ENCODE measurements around the gene NLK. TPM values are rescaled to one million over a fixed set of nuclear protein-coding genes. Genes with fewer than 3 reads are reported as not detected.

The NLK gene
- total and polyA plus RNA-seq, 2 donors (not counting 1 experiment from before 2014, with no cell fraction given): 14.4 to 16.1 TPM

DNA sequence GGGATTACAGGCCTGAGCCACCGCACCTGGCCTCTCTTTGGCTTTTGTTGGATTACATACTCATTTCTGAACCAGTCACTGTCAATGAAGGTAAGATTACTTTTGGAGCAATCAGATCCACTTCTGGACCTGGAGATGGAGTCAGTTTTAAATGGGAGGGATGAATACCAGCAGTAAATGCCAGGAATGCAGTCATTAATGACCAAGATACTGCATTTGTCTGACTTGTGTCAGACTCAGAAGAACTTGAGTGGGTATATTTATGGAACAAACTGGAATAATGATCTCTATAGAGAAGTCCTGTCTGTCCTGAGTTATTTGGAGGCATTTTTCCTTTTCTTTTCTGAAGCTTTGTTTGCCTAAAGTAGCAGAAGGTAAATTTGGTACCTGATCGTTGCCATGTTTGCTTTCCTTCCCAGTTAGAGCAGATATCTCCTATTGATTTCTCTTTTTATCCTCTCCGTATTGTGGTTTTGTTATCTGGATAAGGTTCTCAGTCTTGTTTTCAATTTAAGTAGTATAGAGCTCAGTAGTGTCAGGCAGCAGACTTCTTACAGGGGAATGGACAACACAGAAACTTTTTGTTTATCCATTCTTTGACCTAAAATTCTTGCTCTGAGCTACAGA is 10.7 kb downstream of the NLK start:
- peak in 1 of 2 donors; percentile 47 for DNase-seq (ENCODE audit: low read depth in 2 of 2)
- H3K79me2 ChIP-seq (ENCODE audit: control insufficient read depth, insufficient read depth, low read length): peaks cover 36% of the 10 kb centered on the region

GRCh38 chr17:28053725-28054124 is 11.2 kb downstream of the NLK start:
- no peaks in the 10 kb centered on the region for H4K20me1 ChIP-seq (ENCODE audit: control insufficient read depth, extremely low read depth, insufficient read depth, low read length)
- no peak overlapping the region for H3K4me2 ChIP-seq (ENCODE audit: extremely low read depth, insufficient read depth, low read length)
- no peak overlapping the region for H3K4me3 ChIP-seq (replicated peaks in 1 of 4; ENCODE audit: control extremely low read depth in 1 of 4, insufficient read depth in 1 of 4, low read depth in 3 of 4, low read length in 4 of 4)
- no peak for TF ChIP-seq EZH2 (IDR thresholded peaks at IDR 0.05; ENCODE audit: low read length, missing control alignments)
- TF ChIP-seq, protein P1, sequence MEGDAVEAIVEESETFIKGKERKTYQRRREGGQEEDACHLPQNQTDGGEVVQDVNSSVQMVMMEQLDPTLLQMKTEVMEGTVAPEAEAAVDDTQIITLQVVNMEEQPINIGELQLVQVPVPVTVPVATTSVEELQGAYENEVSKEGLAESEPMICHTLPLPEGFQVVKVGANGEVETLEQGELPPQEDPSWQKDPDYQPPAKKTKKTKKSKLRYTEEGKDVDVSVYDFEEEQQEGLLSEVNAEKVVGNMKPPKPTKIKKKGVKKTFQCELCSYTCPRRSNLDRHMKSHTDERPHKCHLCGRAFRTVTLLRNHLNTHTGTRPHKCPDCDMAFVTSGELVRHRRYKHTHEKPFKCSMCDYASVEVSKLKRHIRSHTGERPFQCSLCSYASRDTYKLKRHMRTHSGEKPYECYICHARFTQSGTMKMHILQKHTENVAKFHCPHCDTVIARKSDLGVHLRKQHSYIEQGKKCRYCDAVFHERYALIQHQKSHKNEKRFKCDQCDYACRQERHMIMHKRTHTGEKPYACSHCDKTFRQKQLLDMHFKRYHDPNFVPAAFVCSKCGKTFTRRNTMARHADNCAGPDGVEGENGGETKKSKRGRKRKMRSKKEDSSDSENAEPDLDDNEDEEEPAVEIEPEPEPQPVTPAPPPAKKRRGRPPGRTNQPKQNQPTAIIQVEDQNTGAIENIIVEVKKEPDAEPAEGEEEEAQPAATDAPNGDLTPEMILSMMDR (conservative IDR thresholded peaks at IDR 0.05 in 1 of 2, IDR thresholded peaks at IDR 0.05 in 1 of 2; ENCODE audit: low read depth in 1 of 2, low read length in 2 of 2): no peak
- no peak overlapping the region for H2AFZ ChIP-seq (ENCODE audit: low read length)
- H3K9me3 ChIP-seq (ENCODE audit: control insufficient read depth, insufficient read depth, low read depth, low read length): no peaks in the 10 kb centered on the region
- H3K4me1 ChIP-seq (ENCODE audit: control insufficient read depth, extremely low read depth, insufficient read depth, low read length): peaks cover 4% of the 10 kb centered on the region
- H3K79me2 ChIP-seq (ENCODE audit: control insufficient read depth, insufficient read depth, low read length): peaks cover 33% of the 10 kb centered on the region
- DNase-seq (ENCODE audit: low read depth in 2 of 2): no peak
- no peak overlapping the region for H3K27ac ChIP-seq (ENCODE audit: insufficient read depth, low read length)
- no peaks in the 10 kb centered on the region for H3K36me3 ChIP-seq (ENCODE audit: control insufficient read depth, insufficient read depth, low read length)
- H3K9ac ChIP-seq (ENCODE audit: insufficient read depth, low read length): no peak overlapping the region
- no peaks in the 10 kb centered on the region for H3K27me3 ChIP-seq (ENCODE audit: control insufficient read depth, insufficient read depth, low read length)

More for the DNA sequence above, 10.7 kb downstream of the NLK start:
- no peak overlapping the region for H2AFZ ChIP-seq (ENCODE audit: low read length)
- no peak overlapping the region for H3K9ac ChIP-seq (ENCODE audit: insufficient read depth, low read length)
- H3K4me1 ChIP-seq (ENCODE audit: control insufficient read depth, extremely low read depth, insufficient read depth, low read length): peaks cover 4% of the 10 kb centered on the region
- H3K4me3 ChIP-seq (replicated peaks in 1 of 4; ENCODE audit: control extremely low read depth in 1 of 4, insufficient read depth in 1 of 4, low read depth in 3 of 4, low read length in 4 of 4): no peak overlapping the region
- H3K9me3 ChIP-seq (ENCODE audit: control insufficient read depth, insufficient read depth, low read depth, low read length): no peaks in the 10 kb centered on the region
- no peak overlapping the region for H3K4me2 ChIP-seq (ENCODE audit: extremely low read depth, insufficient read depth, low read length)
- no peaks in the 10 kb centered on the region for H3K36me3 ChIP-seq (ENCODE audit: control insufficient read depth, insufficient read depth, low read length)
- TF ChIP-seq EZH2 (IDR thresholded peaks at IDR 0.05; ENCODE audit: low read length, missing control alignments): no peak
- TF ChIP-seq, protein P1 (conservative IDR thresholded peaks at IDR 0.05 in 1 of 2, IDR thresholded peaks at IDR 0.05 in 1 of 2; ENCODE audit: low read depth in 1 of 2, low read length in 2 of 2): no peak
- H4K20me1 ChIP-seq (ENCODE audit: control insufficient read depth, extremely low read depth, insufficient read depth, low read length): no peaks in the 10 kb centered on the region
- no peak overlapping the region for H3K27ac ChIP-seq (ENCODE audit: insufficient read depth, low read length)
- no peaks in the 10 kb centered on the region for H3K27me3 ChIP-seq (ENCODE audit: control insufficient read depth, insufficient read depth, low read length)

DNA sequence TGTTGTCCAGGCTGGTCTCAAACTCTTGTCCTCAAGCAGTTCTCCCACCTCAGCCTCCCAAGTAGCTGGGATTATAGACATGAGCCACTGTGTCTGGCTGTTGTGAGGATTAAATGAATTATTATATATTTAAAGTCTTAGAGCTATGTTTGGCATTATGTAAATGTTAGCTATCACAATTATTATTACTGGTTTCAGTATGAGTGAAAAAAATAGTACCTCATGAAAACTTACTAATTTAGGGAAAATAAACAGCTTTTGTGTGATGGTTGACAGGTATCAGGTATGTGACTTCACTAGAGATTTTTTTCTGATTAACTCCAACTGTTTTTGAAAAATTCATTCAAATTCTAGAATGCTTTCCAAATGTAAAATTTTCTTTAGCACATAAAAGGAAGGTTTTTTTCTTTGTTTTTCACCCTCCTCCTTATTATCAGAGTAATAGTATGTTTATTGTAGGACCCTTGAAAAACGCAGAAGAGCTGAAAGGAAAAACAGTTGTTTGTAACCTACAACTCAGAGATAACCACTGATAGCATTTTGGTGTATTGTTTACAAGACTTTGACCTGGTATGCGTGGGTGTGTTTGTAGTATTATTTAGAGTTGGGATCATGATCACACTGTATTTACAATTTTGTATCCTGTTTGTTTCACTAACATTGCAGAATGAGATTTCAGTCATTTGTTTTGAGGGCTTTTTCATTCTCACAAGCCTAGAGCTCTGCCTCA is 13.2 kb downstream of the NLK start:
- no peaks in the 10 kb centered on the region for H3K36me3 ChIP-seq (ENCODE audit: control insufficient read depth, insufficient read depth, low read length)
- no peak overlapping the region for H3K27ac ChIP-seq (ENCODE audit: insufficient read depth, low read length)
- TF ChIP-seq, protein P1 (conservative IDR thresholded peaks at IDR 0.05 in 1 of 2, IDR thresholded peaks at IDR 0.05 in 1 of 2; ENCODE audit: low read depth in 1 of 2, low read length in 2 of 2): no peak
- TF ChIP-seq EZH2 (IDR thresholded peaks at IDR 0.05; ENCODE audit: low read length, missing control alignments): no peak
- H3K9me3 ChIP-seq (ENCODE audit: control insufficient read depth, insufficient read depth, low read depth, low read length): no peaks in the 10 kb centered on the region
- H3K9ac ChIP-seq (ENCODE audit: insufficient read depth, low read length): no peak overlapping the region
- H4K20me1 ChIP-seq (ENCODE audit: control insufficient read depth, extremely low read depth, insufficient read depth, low read length): no peaks in the 10 kb centered on the region
- peaks cover 4% of the 10 kb centered on the region for H3K4me1 ChIP-seq (ENCODE audit: control insufficient read depth, extremely low read depth, insufficient read depth, low read length)
- DNase-seq (ENCODE audit: low read depth in 2 of 2): no peak
- H2AFZ ChIP-seq (ENCODE audit: low read length): no peak overlapping the region
- H3K4me2 ChIP-seq (ENCODE audit: extremely low read depth, insufficient read depth, low read length): no peak overlapping the region
- no peaks in the 10 kb centered on the region for H3K27me3 ChIP-seq (ENCODE audit: control insufficient read depth, insufficient read depth, low read length)
- H3K4me3 ChIP-seq (replicated peaks in 1 of 4; ENCODE audit: control extremely low read depth in 1 of 4, insufficient read depth in 1 of 4, low read depth in 3 of 4, low read length in 4 of 4): no peak overlapping the region
- H3K79me2 ChIP-seq (ENCODE audit: control insufficient read depth, insufficient read depth, low read length): peaks cover 22% of the 10 kb centered on the region

Measured in fibroblast of lung (primary cell).